ENCODE measurements around the gene PTRHD1.

- no peak for TF ChIP-seq EZH2phosphoT487 (IDR thresholded peaks at IDR 0.05; ENCODE audit: insufficient read depth, low read depth)
- no peak for TF ChIP-seq EZH2 (IDR thresholded peaks at IDR 0.05; ENCODE audit: insufficient read depth, poor library complexity, severe bottlenecking)
Measured at GRCh38 chr2:24824966-24825882, 32.0 kb upstream of the PTRHD1 start.
